SK-N-SH (cell line): Measurements from ENCODE around the gene ZBTB22. TPM values are rescaled to one million over a fixed set of nuclear protein-coding genes. Genes with fewer than 3 reads are reported as not detected.

ENCODE experiments used
- CTCF ChIA-PET: fragments of 300-600, 350-600 bp; formaldehyde crosslinking; extraction: SDS; loops from one replicate; lab custom pipeline; 2021; lab: Yijun Ruan, JAX
- POLR2A ChIA-PET: fragments of 350-600 bp; sonication (Branson Sonifier 250); formaldehyde crosslinking; extraction: SDS; loops from one replicate; lab custom pipeline; 2020; ENCODE audit warnings: antibody characterized with exemption, inconsistent platforms; lab: Yijun Ruan, JAX
- DNase-seq: peaks from one replicate; pipeline ENCODE4 v3.0.0; 2012
- H2AFZ ChIP-seq: fragments of 200-600 bp; sonication (generic); 2 replicates; pipeline ENCODE4 v1.8.1; 2016; ENCODE audit warnings: antibody characterized with exemption, mild to moderate bottlenecking, low read depth
- H3F3A ChIP-seq: fragments of 200-600 bp; sonication (generic); replicated peaks from 2 replicates; pipeline ENCODE3; 2016; ENCODE audit warnings: antibody characterized with exemption, mild to moderate bottlenecking; ENCODE audit not compliant: insufficient read depth
- H3K27ac ChIP-seq, 2 experiments: fragments of 200-500 bp in 1 of 2; fragments of 200-600 bp in 1 of 2; sonication (Bioruptor generic) in 1 of 2; sonication (generic), shearing (Covaris generic) in 1 of 2; 2 replicates each; pipeline versions ENCODE4 v1.5.1 to v1.6.1; 2014 to 2016; ENCODE audit warnings: low read depth in 2 of 2, inconsistent platforms in 1 of 2, low read length in 1 of 2, mild to moderate bottlenecking in 1 of 2, mixed read lengths in 1 of 2
- H3K27me3 ChIP-seq: fragments of 200-600 bp; sonication (generic), shearing (Covaris generic); 2 replicates; pipeline ENCODE4 v1.6.1; 2016; ENCODE audit warnings: mixed run types; ENCODE audit not compliant: insufficient read depth
- H3K36me3 ChIP-seq, 2 experiments: fragments of 200-500 bp in 1 of 2; fragments of 200-600 bp in 1 of 2; sonication (Bioruptor generic) in 1 of 2; sonication (generic) in 1 of 2; replicated peaks in 1 of 2; 2 replicates each; pipeline versions ENCODE3 to v1.5.1; 2014 to 2016; ENCODE audit warnings: low read length in 1 of 2, mild to moderate bottlenecking in 1 of 2; ENCODE audit not compliant: insufficient read depth in 2 of 2, control insufficient read depth in 1 of 2
- H3K4me1 ChIP-seq, 2 experiments: fragments of 200-500 bp in 1 of 2; fragments of 200-600 bp in 1 of 2; sonication (Bioruptor generic) in 1 of 2; sonication (generic), shearing (Covaris generic) in 1 of 2; 2 replicates each; pipeline versions ENCODE4 v1.5.1 to v1.6.1; 2014 to 2016; ENCODE audit warnings: low read depth in 1 of 2, low read length in 1 of 2, mixed run types in 1 of 2; ENCODE audit not compliant: insufficient read depth in 2 of 2, control insufficient read depth in 1 of 2
- H3K4me2 ChIP-seq: fragments of 200-600 bp; sonication (generic), shearing (Covaris generic); 2 replicates; pipeline ENCODE4 v1.6.1; 2017; ENCODE audit warnings: mixed run types
- H3K4me3 ChIP-seq, 2 experiments: fragments of 200-500 bp in 1 of 2; fragments of 200-600 bp in 1 of 2; sonication (Bioruptor generic) in 1 of 2; sonication (generic), shearing (Covaris generic) in 1 of 2; 2 replicates each; pipeline versions ENCODE4 v1.5.1 to v1.8.1; 2014 to 2016; ENCODE audit warnings: low read depth in 2 of 2, inconsistent platforms in 1 of 2, low read length in 1 of 2, mild to moderate bottlenecking in 1 of 2, mixed read lengths in 1 of 2, moderate library complexity in 1 of 2
- H3K79me2 ChIP-seq: fragments of 200-600 bp; sonication (generic); 2 replicates; pipeline ENCODE4 v1.8.1; 2017; ENCODE audit warnings: mild to moderate bottlenecking; ENCODE audit not compliant: insufficient read depth
- H3K9ac ChIP-seq: fragments of 200-600 bp; sonication (generic); 2 replicates; pipeline ENCODE4 v1.6.1; 2017; ENCODE audit warnings: mixed run types
- H3K9me2 ChIP-seq: fragments of 200-600 bp; sonication (generic); 2 replicates; pipeline ENCODE4 v1.6.1; 2017; ENCODE audit warnings: mixed run types
- H3K9me3 ChIP-seq: fragments of 200-600 bp; sonication (generic); 2 replicates; pipeline ENCODE4 v1.6.1; 2017; ENCODE audit warnings: mixed run types, mild to moderate bottlenecking, moderate library complexity
- H4K20me1 ChIP-seq: fragments of 200-600 bp; sonication (generic); 2 replicates; pipeline ENCODE4 v1.6.1; 2017; ENCODE audit warnings: mild to moderate bottlenecking, mixed run types; ENCODE audit not compliant: insufficient read depth
- CTCF ChIP-seq: fragments of 200-600 bp; sonication (generic); IDR thresholded peaks from 2 replicates; pipeline ENCODE4 v1.6.1; 2017; ENCODE audit warnings: antibody characterized with exemption, mild to moderate bottlenecking, moderate library complexity
- ELF1 ChIP-seq: IDR thresholded peaks from 2 replicates; pipeline ENCODE4 v1.4.0; 2012
- FOSL2 ChIP-seq: IDR thresholded peaks from 2 replicates; pipeline ENCODE4 v1.4.0; 2012; ENCODE audit warnings: low read depth, mild to moderate bottlenecking, moderate library complexity, borderline replicate concordance
- GABPA ChIP-seq: IDR thresholded peaks from 2 replicates; pipeline ENCODE4 v1.4.0; 2012; ENCODE audit warnings: low read depth, mild to moderate bottlenecking
- GATA2 ChIP-seq: sonication (generic); formaldehyde crosslinking; IDR thresholded peaks from 2 replicates; pipeline ENCODE4 v1.5.0; 2020; ENCODE audit warnings: mild to moderate bottlenecking, missing genetic modification reagents
- JUND ChIP-seq: IDR thresholded peaks from 2 replicates; pipeline ENCODE4 v1.4.0; 2012
- MEF2A ChIP-seq: IDR thresholded peaks from 2 replicates; pipeline ENCODE4 v1.4.0; 2012; ENCODE audit warnings: low read depth, borderline replicate concordance
- NFIC ChIP-seq: IDR thresholded peaks from 2 replicates; pipeline ENCODE4 v1.4.0; 2012; ENCODE audit warnings: borderline replicate concordance
- POLR2AphosphoS5 ChIP-seq: IDR thresholded peaks from 2 replicates; pipeline ENCODE4 v1.6.1; 2012; ENCODE audit warnings: low read depth, low read length
- RAD21 ChIP-seq: IDR thresholded peaks from 2 replicates; pipeline ENCODE4 v1.6.1; 2012; ENCODE audit warnings: mild to moderate bottlenecking, low read length
- RFX5 ChIP-seq: IDR thresholded peaks from 2 replicates; pipeline ENCODE4 v1.6.1; 2012; ENCODE audit warnings: mild to moderate bottlenecking, improper control_type of control experiment, low read length
- TAF1 ChIP-seq: IDR thresholded peaks from 2 replicates; pipeline ENCODE4 v1.6.1; 2012; ENCODE audit warnings: low read depth, mild to moderate bottlenecking, low read length, moderate library complexity, borderline replicate concordance
- TEAD4 ChIP-seq: IDR thresholded peaks from 2 replicates; pipeline ENCODE4 v1.4.0; 2012; ENCODE audit warnings: mild to moderate bottlenecking, borderline replicate concordance; ENCODE audit not compliant: insufficient read depth
- WGBS: methylation state at CpG from one replicate; pipeline ENCODE4 v1.1.6; 2017; ENCODE audit warnings: low lambda C conversion rate; 5-methylcytosine and 5-hydroxymethylcytosine counted together
- polyA plus RNA-seq, 3 experiments: library from polyadenylated mRNA; depleted of rRNA; stranded (reverse); fragments of >200 nt; gene quantifications; 2 replicates each; pipeline ENCODE4 v1.2.3, GENCODE V29; 2012
- TF ChIP-seq, protein P1 (sequence below): IDR thresholded peaks from 2 replicates; pipeline ENCODE4; 2012

Gene ZBTB22
- polyA plus RNA-seq, 1 of the 3 experiments (the other 2 are of a cell fraction) = 19.5 TPM

GRCh38 chr6:33329058-33329457, 11.5 kb upstream of the ZBTB22 start (continued):
- TF ChIP-seq JUND (no peak), POLR2AphosphoS5 (no peak), TEAD4 (no peak)

DNA sequence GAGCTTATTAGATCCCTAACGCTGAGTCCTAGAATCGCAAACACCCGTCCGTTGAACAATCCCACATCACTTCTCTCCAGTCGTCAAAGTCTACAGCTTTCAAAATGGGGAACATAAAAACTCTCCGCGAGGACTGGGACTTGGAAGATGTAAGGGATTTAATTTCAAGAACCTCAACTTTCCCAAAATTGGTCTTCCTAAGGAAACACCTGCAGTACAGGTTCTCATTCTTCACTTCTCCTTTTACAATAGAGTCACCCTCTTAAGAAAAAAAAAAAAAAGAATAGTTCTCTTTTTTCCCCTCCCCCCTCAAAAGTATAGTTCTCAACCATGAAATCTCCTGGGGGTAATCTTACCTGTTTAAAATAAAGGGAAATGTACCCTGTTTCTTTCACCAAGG, 6.6 kb upstream of the ZBTB22 start:
- Histone ChIP-seq H3K4me2 (peak overlapping the region; percentile 99), H4K20me1 (no peaks in the 10 kb centered on the region), H3K36me3 (peaks cover 12 to 21% of the 10 kb centered on the region in 2 experiments), H2AFZ (peak overlapping the region; percentile 97; the same call in 1 of the 2 replicates), H3K9me3 (no peaks in the 10 kb centered on the region), H3K79me2 (peaks cover 35% of the 10 kb centered on the region)
- ChIA-PET CTCF (no interaction called here), POLR2A (interaction anchor here (1.1 kb wide), 1 partner anchor 51 kb away, joined by 3 read pairs; no protein-coding TSS in a partner anchor)
- TF ChIP-seq TAF1 (no peak), FOSL2 (no peak), GATA2 (CRISPR knock-in tag) (no peak)
- TF ChIP-seq, all 33 proteins: peak for 0
- peaks cover 25 to 34% of the 10 kb centered on the region in 2 experiments; a peak in 3 of 4 replicates for H3K4me1 ChIP-seq
- DNase-seq = peak; percentile 25
- peak overlapping the region in 1 of 2 experiments; percentile 97; a peak in 2 of 4 replicates for H3K27ac ChIP-seq
- peaks cover 33% of the 10 kb centered on the region for H3F3A ChIP-seq
- WGBS = 78% methylated on average over 7 of the region's 7 CpGs
- H3K9ac ChIP-seq = no peak overlapping the region
- H3K27me3 ChIP-seq = no peaks in the 10 kb centered on the region
- H3K4me3 ChIP-seq = peak overlapping the region; percentile 79 to 91; a peak in 3 of 4 replicates
- H3K9me2 ChIP-seq = no peaks in the 10 kb centered on the region

DNA sequence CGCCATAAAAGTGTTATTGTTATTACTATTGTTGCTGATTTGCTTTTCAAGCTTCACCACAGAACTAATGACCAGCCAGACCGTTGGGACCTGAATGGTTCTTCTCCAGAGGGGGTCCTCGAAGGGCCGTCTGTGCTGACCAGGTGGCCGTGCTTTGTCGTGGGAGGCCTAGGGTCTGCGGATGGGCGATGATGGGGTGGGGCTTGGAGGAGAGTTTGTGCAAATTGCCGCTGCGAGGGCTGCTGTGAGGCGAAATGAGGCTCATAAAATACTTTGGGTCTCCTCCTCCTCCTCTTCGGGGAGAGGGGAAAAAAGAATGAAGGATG, 6.0 kb upstream of the ZBTB22 start:
- peak overlapping the region; percentile 97 for H2AFZ ChIP-seq
- 6% methylated on average over 12 of the region's 12 CpGs for WGBS
- CTCF ChIA-PET = no interaction called here

DNA sequence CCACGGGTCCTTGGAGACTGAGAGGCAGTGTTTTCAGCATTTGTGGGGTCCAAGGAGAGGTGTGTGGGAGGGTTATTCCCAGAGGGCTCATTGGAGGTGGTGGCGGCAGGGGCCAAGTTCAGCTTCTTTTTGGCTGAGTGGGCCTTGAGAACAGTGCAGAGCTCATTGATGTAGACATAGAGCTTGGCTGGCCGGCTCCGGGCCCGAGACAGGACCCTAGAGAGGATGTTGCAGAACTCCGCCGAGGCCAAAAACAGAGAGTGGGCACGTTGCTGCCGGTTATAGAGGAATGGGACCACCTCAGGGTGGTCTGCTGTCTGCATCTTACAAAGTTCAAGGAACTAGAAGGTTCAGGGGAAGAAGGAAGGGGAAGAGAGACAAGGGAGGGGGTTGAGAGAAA, 3.7 kb upstream of the ZBTB22 start:
- peaks cover 52% of the 10 kb centered on the region for H3F3A ChIP-seq
- H3K9me2 ChIP-seq = no peaks in the 10 kb centered on the region
- TF ChIP-seq JUND (no peak), ELF1 (no peak), NFIC (no peak), GABPA (no peak), RFX5 (no peak), CTCF (no peak), MEF2A (no peak), POLR2AphosphoS5 (no peak)
- TF ChIP-seq, protein P1, sequence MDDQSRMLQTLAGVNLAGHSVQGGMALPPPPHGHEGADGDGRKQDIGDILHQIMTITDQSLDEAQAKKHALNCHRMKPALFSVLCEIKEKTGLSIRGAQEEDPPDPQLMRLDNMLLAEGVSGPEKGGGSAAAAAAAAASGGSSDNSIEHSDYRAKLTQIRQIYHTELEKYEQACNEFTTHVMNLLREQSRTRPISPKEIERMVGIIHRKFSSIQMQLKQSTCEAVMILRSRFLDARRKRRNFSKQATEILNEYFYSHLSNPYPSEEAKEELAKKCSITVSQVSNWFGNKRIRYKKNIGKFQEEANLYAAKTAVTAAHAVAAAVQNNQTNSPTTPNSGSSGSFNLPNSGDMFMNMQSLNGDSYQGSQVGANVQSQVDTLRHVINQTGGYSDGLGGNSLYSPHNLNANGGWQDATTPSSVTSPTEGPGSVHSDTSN = no peak
- TF ChIP-seq, all 33 proteins: peak for 0
- Histone ChIP-seq H3K9me3 (no peaks in the 10 kb centered on the region), H3K79me2 (peaks cover 44% of the 10 kb centered on the region), H3K4me3 (peak overlapping the region; percentile 79 to 91), H3K4me1 (peaks cover 35 to 51% of the 10 kb centered on the region in 2 experiments; a peak in 3 of 4 replicates), H3K27me3 (no peaks in the 10 kb centered on the region), H3K4me2 (peak overlapping the region; percentile 99), H3K9ac (peak overlapping the region; percentile 87; the same call in 1 of the 2 replicates), H4K20me1 (no peaks in the 10 kb centered on the region), H2AFZ (no peak overlapping the region), H3K27ac (peak overlapping the region; percentile 88 to 97), H3K36me3 (peaks cover 19 to 27% of the 10 kb centered on the region in 2 experiments)
- WGBS = 52% methylated on average over 8 of the region's 9 CpGs
- CTCF ChIA-PET = interaction anchor here (0.6 to 4.5 kb wide), 3 partner anchors 24 to 379 kb away, joined by 3 to 16 read pairs (median 3); no protein-coding TSS in a partner anchor
- DNase-seq = no peak
- POLR2A ChIA-PET = interaction anchor here (0.7 to 0.8 kb wide), 2 partner anchors 44 to 49 kb away, joined by 3 to 4 read pairs; partner anchors contain the start of genes B3GALT4 and RPS18

More for the DNA sequence above, 6.0 kb upstream of the ZBTB22 start:
- peak; percentile 70 for DNase-seq
- Histone ChIP-seq H3K27ac (peak overlapping the region; percentile 88 to 97), H3K79me2 (peaks cover 40% of the 10 kb centered on the region), H3K9ac (peak overlapping the region; percentile 87; the same call in 1 of the 2 replicates)
- TF ChIP-seq GATA2 (CRISPR knock-in tag) = no peak
- TF ChIP-seq RAD21 = peak; percentile 41
- TF ChIP-seq, all 33 proteins: peak for 1
- Histone ChIP-seq H3K9me2 (no peaks in the 10 kb centered on the region), H3K4me3 (peak overlapping the region; percentile 79 to 91), H4K20me1 (no peaks in the 10 kb centered on the region), H3K4me1 (peaks cover 30 to 40% of the 10 kb centered on the region in 2 experiments; a peak in 3 of 4 replicates), H3K36me3 (peaks cover 18 to 26% of the 10 kb centered on the region in 2 experiments), H3F3A (peaks cover 38% of the 10 kb centered on the region), H3K9me3 (no peaks in the 10 kb centered on the region), H3K4me2 (peak overlapping the region; percentile 99), H3K27me3 (no peaks in the 10 kb centered on the region)
- POLR2A ChIA-PET = interaction anchor here (0.6 to 1.1 kb wide), 3 partner anchors 20 to 354 kb away, joined by 3 read pairs; no protein-coding TSS in a partner anchor
